Measurements from ENCODE around the gene DGKH. TPM values are rescaled to one million over a fixed set of nuclear protein-coding genes. Genes with fewer than 3 reads are reported as not detected.
"Not testable (repeated sequence)": the region's sequence is repeated elsewhere in the genome, so short reads cannot be mapped to it uniquely, and the experiment has no call there.

DGKH gene
- total and polyA plus RNA-seq, 8 donors: 9.8 to 17.1 (median 12.0) TPM

- DNase-seq (no peak), ATAC-seq (no peak)
- TF ChIP-seq CTCF (IDR thresholded peaks at IDR 0.05): no peak
- H3K36me3 ChIP-seq: no peaks in the 10 kb centered on the region
- no peaks in the 10 kb centered on the region for H3K4me1 ChIP-seq
- peaks cover 0 to 2% of the 10 kb centered on the region in 2 donors for H3K9me3 ChIP-seq
- H3K27ac ChIP-seq: no peak overlapping the region
- intact Hi-C loops (cut with DNase I): no loop called here
- no peak overlapping the region for H3K4me3 ChIP-seq
- no peaks in the 10 kb centered on the region for H3K27me3 ChIP-seq
Measured at GRCh38 chr13:42137856-42138537, 89.5 kb downstream of the DGKH start.

DNA sequence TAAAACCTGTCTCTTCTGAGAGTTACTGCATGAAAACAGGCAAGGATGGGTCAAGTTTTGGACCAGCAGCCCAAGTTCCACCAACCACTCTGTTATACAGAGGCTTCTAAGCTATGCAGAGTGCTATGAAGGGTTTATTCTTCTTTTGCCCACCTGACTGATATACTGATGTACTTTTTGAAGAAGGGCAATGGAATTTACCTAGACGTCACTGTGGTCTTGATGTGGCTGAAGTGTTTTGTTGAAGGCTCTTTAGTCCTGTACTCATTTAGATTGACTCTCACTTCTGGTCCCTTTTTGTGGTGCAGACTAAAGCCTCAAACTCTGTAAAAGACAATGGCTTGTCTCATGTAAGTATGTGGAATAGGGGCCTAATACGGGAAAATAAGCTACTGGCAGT is 92.0 kb downstream of the DGKH start:
- Histone ChIP-seq H3K9me3 (peaks cover 0 to 2% of the 10 kb centered on the region in 2 donors), H3K27me3 (no peaks in the 10 kb centered on the region), H3K36me3 (no peaks in the 10 kb centered on the region), H3K4me1 (no peaks in the 10 kb centered on the region), H3K27ac (no peak overlapping the region), H3K4me3 (no peak overlapping the region)
- DNase-seq (no peak), ATAC-seq (no peak)
- TF ChIP-seq CTCF (IDR thresholded peaks at IDR 0.05): no peak
- intact Hi-C loops (cut with DNase I): no loop called here

DNA sequence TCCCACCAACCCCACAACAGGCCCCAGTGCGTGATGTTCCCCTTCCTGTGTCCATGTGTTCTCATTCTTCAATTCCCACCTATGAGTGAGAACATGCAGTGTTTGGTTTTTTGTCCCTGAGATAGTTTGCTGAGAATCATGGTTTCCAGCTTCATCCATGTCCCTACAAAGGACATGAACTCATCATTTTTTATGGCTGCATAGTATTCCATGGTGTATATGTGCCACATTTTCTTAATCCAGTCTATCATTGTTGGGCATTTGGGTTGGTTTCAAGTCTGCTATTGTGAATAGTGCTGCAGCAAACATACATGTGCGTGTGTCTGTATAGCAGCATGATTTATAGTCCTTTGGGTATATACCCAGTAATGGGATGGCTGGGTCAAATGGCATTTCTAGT is 92.6 kb downstream of the DGKH start:
- H3K27me3 ChIP-seq; intact Hi-C loops (cut with DNase I); H3K9me3 ChIP-seq; ATAC-seq; H3K4me1 ChIP-seq; H3K4me3 ChIP-seq; DNase-seq; H3K36me3 ChIP-seq; H3K27ac ChIP-seq: not testable (repeated sequence)

- H3K9me3 ChIP-seq: no peaks in the 10 kb centered on the region
- intact Hi-C loops (cut with DNase I): no loop called here
Measured at GRCh38 chr13:42146359-42146758, 97.9 kb downstream of the DGKH start.

DNA sequence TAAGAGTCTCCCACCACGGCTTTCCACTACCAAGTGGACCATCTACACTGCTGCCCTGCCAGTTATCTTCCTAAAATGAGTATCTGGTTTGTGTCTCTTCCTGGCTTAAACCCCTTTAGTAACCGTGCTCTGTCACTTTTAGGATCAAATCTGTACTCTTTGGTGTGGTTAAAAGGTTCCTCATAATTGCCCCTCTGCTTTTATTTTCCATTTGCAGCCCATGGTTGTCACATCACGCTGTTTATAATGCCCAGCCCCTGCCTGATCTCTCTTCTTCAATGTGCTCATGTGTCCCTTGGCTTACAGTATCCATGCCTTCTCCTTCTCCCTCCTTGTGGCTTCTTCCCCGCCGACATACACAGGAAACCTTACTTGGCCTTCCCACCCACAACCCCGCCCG is 100.1 kb downstream of the DGKH start:
- no peak overlapping the region for H3K27ac ChIP-seq

More at GRCh38 chr13:42146359-42146758, 97.9 kb downstream of the DGKH start:
- no peak for ATAC-seq
- Histone ChIP-seq H3K27me3 (no peaks in the 10 kb centered on the region), H3K36me3 (no peaks in the 10 kb centered on the region), H3K4me3 (no peak overlapping the region), H3K4me1 (no peaks in the 10 kb centered on the region), H3K27ac (no peak overlapping the region)
- no peak for TF ChIP-seq CTCF (IDR thresholded peaks at IDR 0.05)
- no peak for DNase-seq

More for the DNA sequence above, 100.1 kb downstream of the DGKH start:
- intact Hi-C loops (cut with DNase I): no loop called here
- H3K36me3 ChIP-seq: no peaks in the 10 kb centered on the region
- TF ChIP-seq CTCF (IDR thresholded peaks at IDR 0.05): no peak
- no peak for DNase-seq
- H3K9me3 ChIP-seq: no peaks in the 10 kb centered on the region
- H3K27me3 ChIP-seq: no peaks in the 10 kb centered on the region
- no peaks in the 10 kb centered on the region for H3K4me1 ChIP-seq
- H3K4me3 ChIP-seq: no peak overlapping the region
- no peak for ATAC-seq

All from left lung (tissue), 10 donors.